Stimulated activated CD4-positive, alpha-beta T cell treated with anti-CD3 and anti-CD28 coated beads, TNF-alpha, amount 100 ng/mL, for 1 hour (primary cell): ENCODE results near the gene IGFBP4.

Source experiments
- DNase-seq, 3 donors: peaks; one replicate each; pipeline ENCODE4 v3.0.0-alpha.2; 2020; ENCODE audit warnings: low read depth in 3 of 3, low spot score in 1 of 3

Gene IGFBP4

GRCh38 chr17:40486522-40487370 lies 43.5 kb downstream of the IGFBP4 start:
- DNase-seq = no peak

- no peak for DNase-seq
Measured at GRCh38 chr17:40487371-40488020, 44.2 kb downstream of the IGFBP4 start.

- no peak for DNase-seq
Measured at GRCh38 chr17:40490289-40490853, 47.1 kb downstream of the IGFBP4 start.

- no peak for DNase-seq
Measured at GRCh38 chr17:40490982-40491381, 47.7 kb downstream of the IGFBP4 start.

DNA sequence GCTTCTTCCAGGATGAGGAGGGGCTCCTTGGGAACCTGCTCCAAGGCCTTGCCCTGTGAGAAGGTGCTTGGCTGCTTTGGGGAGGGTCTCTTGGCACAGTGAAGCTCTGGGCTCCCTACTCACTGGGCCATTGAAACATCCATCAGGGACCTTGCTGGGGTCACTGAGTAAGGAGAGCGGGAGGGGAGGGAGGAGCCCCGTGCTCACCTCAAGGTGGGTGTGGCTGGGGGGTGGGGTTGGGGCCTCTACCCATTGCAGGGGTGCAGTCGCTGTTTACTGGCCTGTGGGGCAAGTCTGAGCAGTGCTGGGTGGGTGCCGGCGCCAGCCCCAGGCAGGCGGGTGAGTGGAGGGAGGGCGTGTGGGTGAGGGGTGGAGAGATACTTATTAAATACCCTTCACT lies 48.2 kb downstream of the IGFBP4 start:
- no peak for DNase-seq

DNA sequence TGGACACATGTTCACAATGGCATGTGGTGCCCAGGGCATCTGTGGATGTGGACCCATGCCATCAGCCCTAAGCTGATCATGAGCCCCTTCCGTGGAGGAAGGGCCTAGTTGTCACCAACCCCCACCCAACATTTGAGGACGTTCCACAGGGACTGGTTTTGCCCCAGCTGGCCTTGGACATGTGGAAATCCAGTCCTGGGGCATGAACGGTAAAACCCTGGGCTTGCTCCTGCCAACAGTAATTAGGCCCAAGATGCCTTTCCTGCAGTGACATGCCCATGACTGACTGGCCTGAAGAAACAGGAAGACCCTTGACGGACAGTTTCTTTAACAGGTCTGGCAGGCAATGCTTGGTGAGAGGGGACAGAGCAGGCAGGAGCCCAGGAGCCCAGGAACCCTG lies 50.4 kb downstream of the IGFBP4 start:
- DNase-seq = no peak

GRCh38 chr17:40495140-40495539 lies 51.9 kb downstream of the IGFBP4 start:
- no peak for DNase-seq

DNA sequence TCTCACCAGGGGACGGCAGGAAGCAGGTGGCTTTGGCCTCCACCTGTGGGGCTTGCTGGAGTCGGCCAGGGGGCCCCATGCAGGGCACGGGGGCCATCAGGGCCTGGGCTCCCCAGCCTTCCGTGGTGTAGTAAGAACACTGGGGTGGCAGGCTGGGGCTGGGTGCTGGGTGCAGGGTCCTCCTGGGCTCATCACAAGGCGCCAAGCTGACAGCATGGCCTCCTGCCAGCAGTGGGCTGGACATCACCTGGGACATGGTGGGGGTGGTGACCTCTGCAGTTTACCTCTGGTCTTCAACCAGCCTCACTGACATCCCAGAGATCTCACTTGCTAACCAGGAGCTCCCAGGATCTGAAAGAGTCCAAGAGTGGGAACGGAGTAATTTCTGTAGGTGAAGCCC lies 52.9 kb downstream of the IGFBP4 start:
- DNase-seq = no peak

- no peak for DNase-seq
Measured at GRCh38 chr17:40496634-40497420, 53.6 kb downstream of the IGFBP4 start.

GRCh38 chr17:40497695-40498094 lies 54.4 kb downstream of the IGFBP4 start:
- DNase-seq = no peak

DNA sequence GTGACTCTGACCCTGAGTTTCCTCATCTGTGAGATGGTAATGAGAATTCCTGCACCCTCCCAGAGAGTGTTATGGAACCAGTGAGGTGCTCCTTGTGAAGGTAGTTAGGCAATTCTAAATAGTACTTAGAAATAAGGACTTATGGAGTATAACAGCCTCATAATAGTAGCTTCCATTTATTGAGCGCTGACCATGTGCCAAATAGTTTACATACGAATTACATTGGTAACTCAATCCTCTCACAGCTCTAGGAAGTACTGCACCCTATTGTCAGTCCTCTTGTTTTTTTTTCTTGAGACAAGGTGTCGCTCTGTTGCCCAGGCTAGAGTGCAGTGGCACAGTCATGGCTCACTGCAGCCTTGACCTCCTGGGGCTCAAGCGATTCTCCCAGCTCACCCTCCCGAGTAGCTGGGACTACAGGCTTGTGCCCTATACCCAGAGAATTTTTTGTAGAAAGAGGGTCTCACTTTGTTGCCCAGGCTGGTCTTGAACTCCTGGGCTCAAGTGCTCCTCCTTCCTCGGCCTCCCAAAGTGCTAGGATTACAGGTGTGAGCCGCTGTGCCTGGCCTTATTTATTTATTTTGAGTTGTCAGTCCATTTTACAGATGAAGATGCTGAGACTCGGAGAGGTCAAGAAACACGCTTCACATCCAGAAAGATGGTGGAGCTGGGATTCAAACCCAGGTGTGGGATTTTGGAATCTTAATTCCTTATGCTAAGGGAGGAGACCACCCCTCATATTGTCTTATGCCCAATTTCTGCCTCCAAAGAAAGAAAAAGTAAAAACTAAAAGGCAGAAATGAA lies 55.2 kb downstream of the IGFBP4 start:
- DNase-seq = no peak

DNA sequence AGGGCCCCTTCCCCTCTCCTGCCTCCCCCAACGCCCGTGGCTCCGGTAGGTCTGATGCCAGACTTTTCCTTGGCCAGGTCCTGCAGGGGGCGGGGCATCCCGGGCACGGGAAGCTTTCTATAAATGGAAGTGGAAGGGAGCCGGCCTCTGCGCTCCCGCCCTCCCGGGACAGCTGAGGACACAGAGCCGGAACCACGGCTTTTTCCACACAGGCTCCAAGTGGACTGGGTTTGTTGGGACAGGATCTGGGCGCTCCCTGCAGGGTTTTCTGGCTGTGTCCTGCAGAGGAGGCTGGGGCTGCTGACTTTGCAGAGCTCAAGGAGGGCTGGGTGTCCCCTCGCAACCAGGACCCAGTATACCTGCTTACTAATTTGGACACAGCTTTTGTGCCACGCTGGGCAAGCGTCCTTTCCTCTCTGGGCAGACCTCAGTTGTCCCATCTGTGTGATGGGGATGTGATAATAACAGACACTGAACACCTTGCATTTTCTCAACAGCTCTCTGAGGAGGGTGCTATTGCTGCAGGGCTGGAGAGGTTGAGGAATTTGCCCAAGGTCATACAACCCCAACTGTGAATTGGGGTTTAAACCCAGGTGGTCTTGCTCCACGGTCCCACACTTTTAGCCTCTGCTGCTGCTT lies 56.4 kb downstream of the IGFBP4 start:
- no peak for DNase-seq

- DNase-seq = no peak
Measured at GRCh38 chr17:40500190-40500589, 56.9 kb downstream of the IGFBP4 start.

DNA sequence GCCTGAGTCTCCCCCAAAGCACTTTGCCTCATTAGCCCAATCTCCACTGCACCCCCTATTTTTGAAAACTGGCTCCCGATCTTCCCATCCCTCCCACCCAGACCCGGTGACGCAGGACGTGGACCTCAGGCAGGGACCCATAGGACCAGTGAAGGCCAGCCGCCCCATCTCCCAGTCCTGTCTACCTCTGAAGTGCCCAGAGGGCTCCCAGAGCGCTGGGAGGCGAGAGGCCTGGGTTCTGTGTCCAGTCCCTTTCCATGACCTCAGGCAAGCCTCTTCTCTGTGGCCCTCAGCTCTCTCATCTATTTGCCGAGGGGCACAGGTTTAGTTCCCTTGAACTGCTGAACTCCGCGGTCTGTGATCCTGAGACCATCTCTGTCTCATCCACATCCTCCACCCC lies 57.5 kb downstream of the IGFBP4 start:
- DNase-seq = no peak

DNA sequence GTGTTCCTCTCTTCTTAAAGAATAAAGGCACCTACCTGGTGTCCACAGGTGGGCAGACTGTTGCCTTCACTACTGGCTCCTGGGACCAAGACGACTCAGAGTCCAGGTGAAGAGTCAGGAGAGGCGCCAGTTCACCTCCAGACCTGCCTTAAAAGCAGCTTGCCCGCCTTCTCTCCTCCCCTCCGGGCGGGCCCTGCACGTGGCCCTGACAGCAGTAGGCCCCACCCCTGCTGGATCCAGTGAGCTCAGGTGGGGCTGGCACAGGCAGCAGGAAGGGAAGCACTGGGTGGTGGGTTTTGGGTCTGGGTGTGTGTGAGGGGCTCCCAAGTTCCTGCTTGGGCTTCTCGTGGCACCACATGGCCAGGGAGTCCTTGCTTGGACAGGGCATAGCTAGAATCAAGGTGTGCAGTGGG lies 58.3 kb downstream of the IGFBP4 start, which contains the start of gene TNS4:
Gene TNS4, minus strand, starts transcription at position 125 of the 413 bp plus-strand sequence. CDS start 5,198 bp downstream, outside the sequence.
- no peak for DNase-seq

GRCh38 chr17:40502716-40503115 lies 59.5 kb downstream of the IGFBP4 start:
- DNase-seq = no peak

DNA sequence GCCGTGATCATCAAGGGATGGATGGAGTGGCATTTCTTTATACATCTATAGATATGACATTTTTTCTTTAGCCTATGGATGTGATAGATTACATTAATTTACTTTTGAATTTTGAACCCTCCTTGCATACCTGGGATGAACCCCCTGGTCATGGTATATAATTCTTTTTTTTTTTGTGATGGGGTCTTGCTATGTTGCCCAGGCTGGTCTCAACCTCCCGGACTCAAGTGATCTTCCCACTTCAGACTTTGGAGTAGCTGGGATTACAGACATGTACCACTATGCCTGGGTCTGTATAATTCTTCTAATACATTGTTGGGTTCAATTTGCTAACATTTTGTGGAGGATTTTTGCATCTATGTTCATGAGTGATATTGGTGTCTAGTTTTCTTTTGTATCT lies 59.9 kb downstream of the IGFBP4 start:
- DNase-seq = no peak

- no peak for DNase-seq
Measured at GRCh38 chr17:40506786-40507185, 63.5 kb downstream of the IGFBP4 start.
